Pancreas (tissue), 10 donors: ENCODE data around the gene DDX10. TPM values are rescaled to one million over a fixed set of nuclear protein-coding genes. Genes with fewer than 3 reads are reported as not detected.

Source experiments
- ATAC-seq, 4 donors: fragments of 200-7000 bp; cut with Tn5 transposase; one replicate each; pipeline versions ENCODE4 v1.8.0 to v1.9.1; 2020; ENCODE audit warnings: mild to moderate bottlenecking in 4 of 4, moderate library complexity in 4 of 4
- DNase-seq, 6 donors: peaks; one replicate each; pipeline ENCODE4 v3.0.0-alpha.2; 2020
- FAIRE-seq: peaks from 2 replicates; lab custom pipeline; 2012; peaks lifted over from hg19 to GRCh38; lab: Jason Lieb, UNC
- H3K27ac ChIP-seq, 4 donors: fragments of 200-600 bp; sonication (generic); 1 replicate in 3 of 4; 2 replicates in 1 of 4; pipeline versions ENCODE4 v1.5.0 to v1.8.0; 2020
- H3K27me3 ChIP-seq, 4 donors: fragments of 200-600 bp; one replicate each; pipeline ENCODE4 v1.8.0; 2021
- H3K36me3 ChIP-seq, 3 donors: fragments of 200-600 bp; sonication (generic) in 1 of 3; one replicate each; pipeline versions ENCODE4 v1.5.0 to v1.8.0; 2020 to 2021
- H3K4me1 ChIP-seq, 3 donors: fragments of 200-600 bp; one replicate each; pipeline ENCODE4 v1.8.0; 2021
- H3K4me3 ChIP-seq, 4 donors: fragments of 200-600 bp; sonication (generic) in 2 of 4; one replicate each; pipeline versions ENCODE4 v1.5.0 to v1.8.0; 2020 to 2021
- H3K9me3 ChIP-seq, 4 donors: fragments of 200-600 bp; one replicate each; pipeline ENCODE4 v1.8.0; 2021
- WGBS, 2 donors: extraction: QIAGEN DNeasy Blood & Tissue Kit; methylation state at CpG; one replicate each; pipeline ENCODE4 v1.1.7; 2013; 5-methylcytosine and 5-hydroxymethylcytosine counted together
- intact Hi-C, 3 donors: fragments of 100-400 bp; cut with DNase I; formaldehyde crosslinking; loops; one replicate each; pipeline versions ENCODE4 v1.11.1 to v1.14.2; 2022
- polyA plus RNA-seq, 2 donors: library from polyadenylated mRNA; stranded (reverse); fragments of 200-250 nt; gene quantifications; one replicate each; pipeline ENCODE4 v1.2.3, GENCODE V29; 2013
- total RNA-seq, 6 donors: library from RNA; stranded (reverse); fragmentation: NEBNext Ultra II Directional in 4 of 6; extraction: Animal tissue kit (Norgen Biotek cat#: 25700) in 4 of 6; gene quantifications; one replicate each; pipeline versions ENCODE4 v1.2.1 to v1.2.4, GENCODE V29; 2021 to 2023
- TF ChIP-seq, protein P1 (sequence below), 4 donors: fragments of 200-600 bp; sonication (generic) in 3 of 4; IDR thresholded peaks; one replicate each; pipeline versions ENCODE4 v1.5.0 to v1.8.0; 2021; ENCODE audit warnings: antibody characterized with exemption in 4 of 4
- donor health status: healthy with polysubstance abuse.
- donor health status: DM: no; HTN: no; CAD: no; lungs with moderate emphysema.
- donor health status: DM: no; HTN: no; CAD: no.
- donor health status: control.
- donor health status: control.
- donor health status: Bipolar disorder and iron deficiency.
- donor health status: DM: yes; HTN: yes; CAD: no.
- donor health status: DM: no; HTN: no; CAD: no.
- donor health status: DM: no; HTN: no; CAD: no.
- donor health status: DM: yes; HTN: yes; CAD: no.

Gene DDX10
- total and polyA plus RNA-seq, 8 donors: 10.9 to 18.4 (median 16.5) TPM

DNA sequence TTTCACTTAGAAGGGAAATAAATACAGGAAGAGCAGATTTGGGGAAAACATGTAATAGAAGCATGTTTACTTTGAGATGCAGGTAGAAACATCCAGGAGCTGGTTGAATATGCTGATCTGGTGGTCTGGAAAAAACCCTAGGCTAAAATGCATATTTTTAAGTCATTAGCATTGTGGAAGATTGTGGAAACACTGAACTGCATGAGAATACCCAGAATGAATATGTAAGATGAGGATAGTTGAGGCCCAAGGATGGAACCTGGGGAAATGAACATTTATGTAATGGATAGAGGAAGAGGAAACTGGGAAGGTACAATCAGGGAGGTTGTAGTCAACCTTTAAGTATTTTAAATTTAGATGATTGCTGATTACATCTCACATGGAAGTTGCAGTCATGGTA lies 269.4 kb downstream of the DDX10 start:
- no peaks in the 10 kb centered on the region for H3K4me1 ChIP-seq
- H3K36me3 ChIP-seq: no peaks in the 10 kb centered on the region
- TF ChIP-seq, protein P1, sequence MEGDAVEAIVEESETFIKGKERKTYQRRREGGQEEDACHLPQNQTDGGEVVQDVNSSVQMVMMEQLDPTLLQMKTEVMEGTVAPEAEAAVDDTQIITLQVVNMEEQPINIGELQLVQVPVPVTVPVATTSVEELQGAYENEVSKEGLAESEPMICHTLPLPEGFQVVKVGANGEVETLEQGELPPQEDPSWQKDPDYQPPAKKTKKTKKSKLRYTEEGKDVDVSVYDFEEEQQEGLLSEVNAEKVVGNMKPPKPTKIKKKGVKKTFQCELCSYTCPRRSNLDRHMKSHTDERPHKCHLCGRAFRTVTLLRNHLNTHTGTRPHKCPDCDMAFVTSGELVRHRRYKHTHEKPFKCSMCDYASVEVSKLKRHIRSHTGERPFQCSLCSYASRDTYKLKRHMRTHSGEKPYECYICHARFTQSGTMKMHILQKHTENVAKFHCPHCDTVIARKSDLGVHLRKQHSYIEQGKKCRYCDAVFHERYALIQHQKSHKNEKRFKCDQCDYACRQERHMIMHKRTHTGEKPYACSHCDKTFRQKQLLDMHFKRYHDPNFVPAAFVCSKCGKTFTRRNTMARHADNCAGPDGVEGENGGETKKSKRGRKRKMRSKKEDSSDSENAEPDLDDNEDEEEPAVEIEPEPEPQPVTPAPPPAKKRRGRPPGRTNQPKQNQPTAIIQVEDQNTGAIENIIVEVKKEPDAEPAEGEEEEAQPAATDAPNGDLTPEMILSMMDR (IDR thresholded peaks at IDR 0.05): no peak
- no peak overlapping the region for H3K27ac ChIP-seq
- DNase-seq (no peak), FAIRE-seq (no peak), ATAC-seq (no peak)
- intact Hi-C loops: no loop called here
- no peaks in the 10 kb centered on the region for H3K27me3 ChIP-seq
- H3K9me3 ChIP-seq: no peaks in the 10 kb centered on the region
- no peak overlapping the region for H3K4me3 ChIP-seq

DNA sequence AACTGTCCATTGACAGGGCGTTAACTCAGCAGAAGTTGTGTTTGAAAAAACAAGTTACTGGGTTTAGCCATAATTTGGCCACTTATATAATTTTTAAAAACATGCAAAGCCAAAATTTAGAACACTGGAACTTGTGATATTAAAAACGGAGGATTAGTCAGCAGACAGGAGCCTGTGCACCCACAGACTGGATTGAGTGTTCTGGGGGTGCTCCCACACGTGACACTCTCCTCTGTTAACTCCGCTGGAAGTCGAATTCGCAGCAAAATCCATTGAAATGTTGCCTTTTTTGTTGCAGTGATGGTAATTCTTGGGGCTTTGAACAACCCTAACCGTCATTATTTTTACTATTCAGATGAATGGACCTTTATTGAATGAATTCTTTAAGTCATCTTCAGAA lies 269.8 kb downstream of the DDX10 start:
- intact Hi-C loops: no loop called here
- no peaks in the 10 kb centered on the region for H3K27me3 ChIP-seq
- no peak for FAIRE-seq
- no peaks in the 10 kb centered on the region for H3K9me3 ChIP-seq
- H3K4me3 ChIP-seq: no peak overlapping the region
- H3K36me3 ChIP-seq: no peaks in the 10 kb centered on the region
- TF ChIP-seq, protein P1 (IDR thresholded peaks at IDR 0.05): no peak
- no peaks in the 10 kb centered on the region for H3K4me1 ChIP-seq
- no peak for DNase-seq
- H3K27ac ChIP-seq: no peak overlapping the region
- WGBS, 2 donors: 95 to 97% methylated on average over 7 of the region's 7 CpGs
- ATAC-seq: no peak

GRCh38 chr11:108937746-108938145 lies 272.9 kb downstream of the DDX10 start:
- WGBS, 2 donors: 70 to 71% methylated on average over 6 of the region's 6 CpGs
- H3K36me3 ChIP-seq: peaks cover 0 to 9% (median 0%) of the 10 kb centered on the region in 3 donors
- no peaks in the 10 kb centered on the region for H3K9me3 ChIP-seq
- no peaks in the 10 kb centered on the region for H3K27me3 ChIP-seq
- no peak for DNase-seq
- no peak overlapping the region for H3K27ac ChIP-seq
- no peak for ATAC-seq
- no peak for FAIRE-seq
- intact Hi-C loops: no loop called here
- no peak overlapping the region for H3K4me3 ChIP-seq
- TF ChIP-seq, protein P1 (IDR thresholded peaks at IDR 0.05): no peak
- H3K4me1 ChIP-seq: no peaks in the 10 kb centered on the region

- no peak for ATAC-seq
- TF ChIP-seq, protein P1 (IDR thresholded peaks at IDR 0.05): no peak
- 62 to 67% methylated on average over 1 of the region's 1 CpG for WGBS, 2 donors
- no peaks in the 10 kb centered on the region for H3K4me1 ChIP-seq
- H3K4me3 ChIP-seq: no peak overlapping the region
- intact Hi-C loops: no loop called here
- no peaks in the 10 kb centered on the region for H3K27me3 ChIP-seq
- H3K9me3 ChIP-seq: no peaks in the 10 kb centered on the region
- no peak for DNase-seq
- no peak for FAIRE-seq
- no peak overlapping the region for H3K27ac ChIP-seq
- peaks cover 0 to 9% (median 0%) of the 10 kb centered on the region in 3 donors for H3K36me3 ChIP-seq
These were observed 273.7 kb downstream of the DDX10 start for GRCh38 chr11:108938604-108939003.

DNA sequence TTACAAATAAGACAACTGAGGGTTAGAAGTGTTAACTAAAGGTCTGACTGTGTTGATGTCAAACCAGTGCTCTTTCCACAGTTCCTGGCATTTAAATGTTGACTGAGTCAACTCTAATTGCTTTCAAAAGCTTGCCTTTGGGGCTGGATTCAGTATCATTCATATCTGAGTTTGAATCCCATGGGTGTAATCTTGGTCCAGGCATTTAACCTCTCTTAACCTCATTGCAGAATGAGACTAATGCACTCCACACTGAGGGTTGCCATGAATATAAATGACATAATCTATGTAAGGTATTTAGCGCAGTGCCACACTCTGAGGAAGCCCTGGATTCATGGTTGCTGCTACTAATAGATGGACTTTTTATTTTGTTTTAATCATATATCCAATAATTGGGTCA lies 274.3 kb downstream of the DDX10 start:
- Histone ChIP-seq H3K4me1 (no peaks in the 10 kb centered on the region), H3K27ac (no peak overlapping the region), H3K4me3 (no peak overlapping the region), H3K9me3 (no peaks in the 10 kb centered on the region), H3K27me3 (no peaks in the 10 kb centered on the region), H3K36me3 (peaks cover 0 to 9% (median 0%) of the 10 kb centered on the region in 3 donors)
- ATAC-seq (no peak), DNase-seq (no peak), FAIRE-seq (no peak)
- TF ChIP-seq, protein P1 (IDR thresholded peaks at IDR 0.05): no peak
- intact Hi-C loops: no loop called here
- WGBS, 2 donors: 98 to 99% methylated on average over 1 of the region's 1 CpG
